H9 (cell line): Measurements from ENCODE around the gene TFIP11. TPM values are rescaled to one million over a fixed set of nuclear protein-coding genes. Genes with fewer than 3 reads are reported as not detected.

ENCODE experiments used
- DNase-seq: peaks from one replicate; pipeline ENCODE4 v3.0.0-alpha.2; 2017
- H2AFZ ChIP-seq: one replicate; pipeline ENCODE4 v1.6.1; 2013; ENCODE audit warnings: mild to moderate bottlenecking, low read length, control low read depth, moderate library complexity
- H2AK5ac ChIP-seq: 2 replicates; pipeline ENCODE4 v1.6.1; 2013; ENCODE audit warnings: low read length, control low read depth, mixed read lengths; ENCODE audit not compliant: insufficient read length
- H2BK120ac ChIP-seq: one replicate; pipeline ENCODE4 v1.6.1; 2013; ENCODE audit warnings: low read depth, mild to moderate bottlenecking, low read length, control low read depth, inconsistent platforms; ENCODE audit not compliant: poor library complexity, severe bottlenecking
- H2BK12ac ChIP-seq: 2 replicates; pipeline ENCODE4 v1.6.1; 2013; ENCODE audit warnings: low read length, control low read depth, mixed read lengths, low read depth; ENCODE audit not compliant: insufficient read length
- H2BK15ac ChIP-seq: 2 replicates; pipeline ENCODE4 v1.6.1; 2013; ENCODE audit warnings: low read depth, low read length, control low read depth
- H2BK20ac ChIP-seq: one replicate; pipeline ENCODE4 v1.6.1; 2013; ENCODE audit warnings: low read depth, mild to moderate bottlenecking, low read length, control low read depth, inconsistent platforms; ENCODE audit not compliant: poor library complexity, severe bottlenecking
- H2BK5ac ChIP-seq: 2 replicates; pipeline ENCODE4 v1.6.1; 2013; ENCODE audit warnings: low read length, control low read depth, mixed read lengths; ENCODE audit not compliant: insufficient read length
- H3K14ac ChIP-seq: 2 replicates; pipeline ENCODE4 v1.6.1; 2013; ENCODE audit warnings: low read length, control low read depth; ENCODE audit not compliant: insufficient read depth
- H3K18ac ChIP-seq: 2 replicates; pipeline ENCODE4 v1.6.1; 2013; ENCODE audit warnings: low read depth, mild to moderate bottlenecking, mixed read lengths, low read length, control low read depth; ENCODE audit not compliant: insufficient read length
- H3K23ac ChIP-seq: 2 replicates; pipeline ENCODE4 v1.6.1; 2013; ENCODE audit warnings: low read length, control low read depth, mixed read lengths, low read depth; ENCODE audit not compliant: insufficient read length
- H3K23me2 ChIP-seq: 2 replicates; pipeline ENCODE4 v1.6.1; 2013; ENCODE audit warnings: low read depth, mild to moderate bottlenecking, mixed read lengths, low read length, control low read depth; ENCODE audit not compliant: insufficient read length, poor library complexity, severe bottlenecking
- H3K27ac ChIP-seq: 2 replicates; pipeline ENCODE4 v1.5.1; 2013; ENCODE audit warnings: low read length, control low read depth, mixed read lengths, low read depth; ENCODE audit not compliant: insufficient read length
- H3K27me3 ChIP-seq: 2 replicates; pipeline ENCODE4 v1.6.1; 2013; ENCODE audit warnings: low read length, control low read depth, inconsistent platforms; ENCODE audit not compliant: insufficient read depth
- H3K4ac ChIP-seq: 2 replicates; pipeline ENCODE4 v1.6.1; 2013; ENCODE audit warnings: low read depth, mild to moderate bottlenecking, control low read depth, inconsistent platforms, low read length, moderate library complexity
- H3K4me1 ChIP-seq: 2 replicates; pipeline ENCODE4 v1.6.1; 2013; ENCODE audit warnings: low read length, control low read depth, inconsistent platforms; ENCODE audit not compliant: insufficient read depth
- H3K4me2 ChIP-seq: 2 replicates; pipeline ENCODE4 v1.6.1; 2013; ENCODE audit warnings: low read length, control low read depth, mixed read lengths; ENCODE audit not compliant: insufficient read length, insufficient read depth
- H3K56ac ChIP-seq: 2 replicates; pipeline ENCODE4 v1.6.1; 2013; ENCODE audit warnings: low read depth, mild to moderate bottlenecking, mixed read lengths, low read length, control low read depth; ENCODE audit not compliant: insufficient read length
- H3K79me1 ChIP-seq: 2 replicates; pipeline ENCODE4 v1.6.1; 2013; ENCODE audit warnings: low read depth, mild to moderate bottlenecking, moderate library complexity, low read length, control low read depth, inconsistent platforms; ENCODE audit not compliant: insufficient read depth, poor library complexity, severe bottlenecking
- H3K79me2 ChIP-seq: 2 replicates; pipeline ENCODE4 v1.6.1; 2013; ENCODE audit warnings: low read length, control low read depth, inconsistent platforms; ENCODE audit not compliant: insufficient read depth
- H3K9ac ChIP-seq: 2 replicates; pipeline ENCODE4 v1.6.1; 2013; ENCODE audit warnings: low read length, control low read depth, mixed read lengths; ENCODE audit not compliant: insufficient read length; ENCODE audit errors: extremely low read depth
- H3K9me3 ChIP-seq: one replicate; pipeline ENCODE4 v1.6.1; 2013; ENCODE audit warnings: low read depth, low read length, inconsistent platforms; ENCODE audit not compliant: control insufficient read depth
- H3T11ph ChIP-seq: one replicate; pipeline ENCODE4 v1.6.1; 2013; ENCODE audit warnings: mild to moderate bottlenecking, low read length, control low read depth, inconsistent platforms
- H4K20me1 ChIP-seq: one replicate; pipeline ENCODE4 v1.6.1; 2013; ENCODE audit not compliant: control insufficient read depth, insufficient read length, insufficient read depth
- H4K5ac ChIP-seq: 2 replicates; pipeline ENCODE4 v1.6.1; 2013; ENCODE audit warnings: low read depth, mild to moderate bottlenecking, mixed read lengths, low read length, control low read depth; ENCODE audit not compliant: insufficient read length
- H4K8ac ChIP-seq: replicated peaks from 2 replicates; pipeline ENCODE4 v1.6.1; 2013; ENCODE audit warnings: low read length, control low read depth, mixed read lengths, low read depth; ENCODE audit not compliant: insufficient read length
- H4K91ac ChIP-seq: 2 replicates; pipeline ENCODE4 v1.6.1; 2013; ENCODE audit warnings: low read depth, mild to moderate bottlenecking, moderate library complexity, mixed read lengths, low read length, control low read depth; ENCODE audit not compliant: insufficient read length
- H3K27ac Mint-ChIP-seq, 3 experiments: 2 replicates in 2 of 3; 3 replicates in 1 of 3; pipeline ENCODE4 v1.8.0; 2020 to 2021; ENCODE audit warnings: mixed read lengths in 3 of 3, mild to moderate bottlenecking in 1 of 3, moderate library complexity in 1 of 3
- H3K27me3 Mint-ChIP-seq: 2 replicates; pipeline ENCODE4 v1.8.0; 2021; ENCODE audit warnings: low read depth, mild to moderate bottlenecking, moderate library complexity, mixed read lengths
- H3K36me3 Mint-ChIP-seq, 3 experiments: 2 replicates in 2 of 3; 3 replicates in 1 of 3; pipeline ENCODE4 v1.8.0; 2020 to 2021; ENCODE audit warnings: low read depth in 3 of 3, mixed read lengths in 3 of 3; ENCODE audit not compliant: insufficient read depth in 1 of 3
- H3K4me1 Mint-ChIP-seq, 2 experiments: 2 replicates each; pipeline ENCODE4 v1.8.0; 2020; ENCODE audit warnings: mixed read lengths in 2 of 2
- H3K4me3 Mint-ChIP-seq, 2 experiments: 2 replicates in 1 of 2; 3 replicates in 1 of 2; pipeline ENCODE4 v1.8.0; 2020 to 2021; ENCODE audit warnings: mild to moderate bottlenecking in 2 of 2, mixed read lengths in 2 of 2, moderate library complexity in 1 of 2
- H3K9me3 Mint-ChIP-seq, 2 experiments: 2 replicates in 1 of 2; 3 replicates in 1 of 2; pipeline ENCODE4 v1.8.0; 2020; ENCODE audit warnings: mild to moderate bottlenecking in 2 of 2, mixed read lengths in 2 of 2, moderate library complexity in 1 of 2
- WGBS: extraction: QIAGEN DNeasy Blood & Tissue Kit; methylation state at CpG from one replicate; pipeline ENCODE4 v1.1.7; 2013; ENCODE audit warnings: missing lambda C conversion rate, low lambda C conversion rate, mixed read lengths; ENCODE audit not compliant: insufficient read length; ENCODE audit errors: extremely low coverage; 5-methylcytosine and 5-hydroxymethylcytosine counted together
- total RNA-seq: library from RNA; stranded (reverse); gene quantifications from 2 replicates; pipeline ENCODE4 v1.2.1, GENCODE V29; 2021
- TF ChIP-seq, protein P1 (sequence below): fragments of 200-600 bp; sonication (generic); conservative IDR thresholded peaks from 3 replicates; pipeline ENCODE4 v1.8.0; 2021; ENCODE audit warnings: antibody characterized with exemption, mild to moderate bottlenecking

Gene TFIP11
- total RNA-seq, 1 experiment from 2014 or later, result 36.4 TPM

DNA sequence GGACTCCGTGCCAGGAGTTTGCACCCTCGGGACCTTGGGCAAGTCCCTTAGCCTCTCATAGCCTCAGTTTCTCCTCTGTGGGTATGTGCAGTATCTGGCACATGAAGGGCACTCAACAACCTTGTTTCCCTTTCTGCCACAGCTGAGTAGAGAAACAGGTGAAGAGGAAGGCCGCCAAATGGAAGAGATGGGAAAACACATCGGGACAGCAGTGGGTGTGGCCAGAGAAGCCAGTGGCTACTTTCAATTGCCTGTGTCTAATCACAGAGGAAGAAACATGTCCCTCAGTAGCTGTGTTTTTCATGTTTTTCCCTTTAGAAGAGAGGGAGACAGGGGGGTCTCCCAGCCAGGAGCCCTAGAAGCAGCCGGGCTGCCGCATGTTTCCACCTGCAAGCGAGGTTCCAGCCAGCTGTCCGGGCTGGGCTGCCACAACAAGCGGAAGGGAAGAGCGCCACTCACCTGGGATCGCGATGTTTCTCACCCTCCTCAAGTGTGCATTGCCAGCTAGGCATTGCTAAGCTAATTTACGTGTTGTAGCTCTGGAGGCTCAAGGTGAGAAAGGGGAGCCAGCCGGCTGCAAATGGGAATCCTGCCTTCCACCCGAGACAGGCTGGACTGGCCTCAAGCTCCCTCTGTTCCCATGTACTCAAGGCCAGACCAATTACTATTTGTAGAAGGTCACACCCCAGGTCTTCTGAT is 66.5 kb downstream of the TFIP11 start:
- no peaks in the 10 kb centered on the region for H3K9me3 ChIP-seq
- H3K56ac ChIP-seq, result no peak overlapping the region
- Mint-ChIP-seq H3K27me3 (no peaks in the 10 kb centered on the region), H3K4me1 (peaks cover 7 to 15% of the 10 kb centered on the region in 2 experiments), H3K27ac (peak overlapping the region; percentile 26 to 76 (median 73); a peak in 3 of 7 replicates), H3K36me3 (peaks cover 0 to 8% (median 6%) of the 10 kb centered on the region in 3 experiments; a peak in 4 of 7 replicates), H3K9me3 (no peaks in the 10 kb centered on the region), H3K4me3 (no peak overlapping the region)
- no peak for DNase-seq
- no peak overlapping the region for H3K9ac ChIP-seq
- H3K27me3 ChIP-seq, result no peaks in the 10 kb centered on the region
- H2AK5ac ChIP-seq, result no peak overlapping the region
- H4K5ac ChIP-seq, result no peak overlapping the region
- H3T11ph ChIP-seq, result no peak overlapping the region
- H2BK120ac ChIP-seq, result no peak overlapping the region
- H2BK20ac ChIP-seq, result no peak overlapping the region
- no peak overlapping the region for H3K18ac ChIP-seq
- TF ChIP-seq, protein P1, sequence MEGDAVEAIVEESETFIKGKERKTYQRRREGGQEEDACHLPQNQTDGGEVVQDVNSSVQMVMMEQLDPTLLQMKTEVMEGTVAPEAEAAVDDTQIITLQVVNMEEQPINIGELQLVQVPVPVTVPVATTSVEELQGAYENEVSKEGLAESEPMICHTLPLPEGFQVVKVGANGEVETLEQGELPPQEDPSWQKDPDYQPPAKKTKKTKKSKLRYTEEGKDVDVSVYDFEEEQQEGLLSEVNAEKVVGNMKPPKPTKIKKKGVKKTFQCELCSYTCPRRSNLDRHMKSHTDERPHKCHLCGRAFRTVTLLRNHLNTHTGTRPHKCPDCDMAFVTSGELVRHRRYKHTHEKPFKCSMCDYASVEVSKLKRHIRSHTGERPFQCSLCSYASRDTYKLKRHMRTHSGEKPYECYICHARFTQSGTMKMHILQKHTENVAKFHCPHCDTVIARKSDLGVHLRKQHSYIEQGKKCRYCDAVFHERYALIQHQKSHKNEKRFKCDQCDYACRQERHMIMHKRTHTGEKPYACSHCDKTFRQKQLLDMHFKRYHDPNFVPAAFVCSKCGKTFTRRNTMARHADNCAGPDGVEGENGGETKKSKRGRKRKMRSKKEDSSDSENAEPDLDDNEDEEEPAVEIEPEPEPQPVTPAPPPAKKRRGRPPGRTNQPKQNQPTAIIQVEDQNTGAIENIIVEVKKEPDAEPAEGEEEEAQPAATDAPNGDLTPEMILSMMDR, result no peak
- no peak overlapping the region for H2BK5ac ChIP-seq
- H3K79me2 ChIP-seq, result no peaks in the 10 kb centered on the region
- no peak overlapping the region for H3K14ac ChIP-seq
- no peaks in the 10 kb centered on the region for H3K23me2 ChIP-seq
- H2BK15ac ChIP-seq, result no peak overlapping the region
- no peak overlapping the region for H2BK12ac ChIP-seq
- no peak overlapping the region for H3K23ac ChIP-seq
- H3K4ac ChIP-seq, result no peak overlapping the region
- H4K8ac ChIP-seq, result no peak overlapping the region
- no peaks in the 10 kb centered on the region for H3K4me1 ChIP-seq
- H4K91ac ChIP-seq, result no peak overlapping the region
- H4K20me1 ChIP-seq, result no peaks in the 10 kb centered on the region
- H3K79me1 ChIP-seq, result no peaks in the 10 kb centered on the region
- no peak overlapping the region for H3K4me2 ChIP-seq
- no peak overlapping the region for H2AFZ ChIP-seq
- no peak overlapping the region for H3K27ac ChIP-seq
- WGBS, result no CpG with 5 or more reads among the region's 15 CpGs
